ENCODE results near the gene CCDC146. TPM values are rescaled to one million over a fixed set of nuclear protein-coding genes. Genes with fewer than 3 reads are reported as not detected.
"Not testable (repeated sequence)": the region's sequence is repeated elsewhere in the genome, so short reads cannot be mapped to it uniquely, and the experiment has no call there.

CCDC146 gene
- 1 to 10 TPM; 2.7 to 3.5 TPM for total RNA-seq
- 1 to 10 TPM; 1.3 to 3.9 TPM for polyA plus RNA-seq

- not testable (repeated sequence) for H3K9me3 ChIP-seq (ENCODE audit: control insufficient read depth in 4 of 4, low read length in 3 of 4); H3K27me3 ChIP-seq (ENCODE audit: control insufficient read depth in 4 of 4, insufficient read depth in 4 of 4, low read length in 3 of 4); H3K36me3 ChIP-seq (ENCODE audit: control insufficient read depth in 4 of 4, insufficient read depth in 3 of 4, low read depth in 1 of 4, low read length in 3 of 4)
- WGBS, result under 1% methylated on average over 50 of the region's 50 CpGs
- peak within 1 kb of the TSS; percentile 45 to 83 (median 78) for H3K4me3 ChIP-seq (ENCODE audit: low read depth in 1 of 3, low read length in 3 of 3)
- H3K27ac ChIP-seq (ENCODE audit: low read depth in 1 of 2, low read length in 2 of 2), result peak within 1 kb of the TSS; percentile 83 to 95
- peak; percentile 94 for DNase-seq (ENCODE audit: low spot score)
- TF ChIP-seq YY1 (IDR thresholded peaks at IDR 0.05) (peak; percentile 80), FOXA2 (IDR thresholded peaks at IDR 0.05) (peak; percentile 52), RAD21 (IDR thresholded peaks at IDR 0.05) (peak in 1 of 2 donors; percentile 23), RXRA (IDR thresholded peaks at IDR 0.05) (peak; percentile 69 to 74), REST (IDR thresholded peaks at IDR 0.05) (peak; percentile 29), GABPA (IDR thresholded peaks at IDR 0.05 in 1 of 2, conservative IDR thresholded peaks at IDR 0.05 in 1 of 2) (peak in 1 of 2 donors; percentile 53), HNF4A (conservative IDR thresholded peaks at IDR 0.05) (peak; percentile 48 to 75), NR2F2 (IDR thresholded peaks at IDR 0.05) (peak; percentile 97), SP1 (IDR thresholded peaks at IDR 0.05) (peak; percentile 89), FOXA1 (IDR thresholded peaks at IDR 0.05) (peak; percentile 58), ZBTB33 (IDR thresholded peaks at IDR 0.05) (peak; percentile 34), MAX (IDR thresholded peaks at IDR 0.05) (peak; percentile 82), TAF1 (conservative IDR thresholded peaks at IDR 0.05) (peak; percentile 63), JUND (IDR thresholded peaks at IDR 0.05) (peak in 1 of 2 donors; percentile 34)
- H3K4me1 ChIP-seq (ENCODE audit: control insufficient read depth in 4 of 4, insufficient read depth in 4 of 4, low read length in 3 of 4), result peaks cover 3 to 12% (median 6%) of the 10 kb centered on the region in 4 donors
- peak within 1 kb of the TSS; percentile 46 to 84 for H3K9ac ChIP-seq (ENCODE audit: low read depth in 1 of 2, low read length in 2 of 2)
These were observed at the start of gene CCDC146 for GRCh38 chr7:77121860-77122681. Gene CCDC146, plus strand, starts transcription at chr7:77122615. Its CDS starts 45,054 bp downstream, at chr7:77167669.

- H3K4me3 ChIP-seq (ENCODE audit: low read depth in 1 of 3, low read length in 3 of 3); H3K4me1 ChIP-seq (ENCODE audit: control insufficient read depth in 4 of 4, insufficient read depth in 4 of 4, low read length in 3 of 4); H3K27me3 ChIP-seq (ENCODE audit: control insufficient read depth in 4 of 4, insufficient read depth in 4 of 4, low read length in 3 of 4); H3K27ac ChIP-seq (ENCODE audit: low read depth in 1 of 2, low read length in 2 of 2); H3K9me3 ChIP-seq (ENCODE audit: control insufficient read depth in 4 of 4, low read length in 3 of 4); DNase-seq (ENCODE audit: low spot score); H3K36me3 ChIP-seq (ENCODE audit: control insufficient read depth in 4 of 4, insufficient read depth in 3 of 4, low read depth in 1 of 4, low read length in 3 of 4); H3K9ac ChIP-seq (ENCODE audit: low read depth in 1 of 2, low read length in 2 of 2): not testable (repeated sequence)
- over 99% methylated on average over 5 of the region's 6 CpGs for WGBS
These were observed 47.5 kb upstream of the CCDC146 start for GRCh38 chr7:77074786-77075396.
